GM19238 (cell line): ENCODE data around the gene TRAPPC10.

Experiments
- DNase-seq: peaks from one replicate; pipeline ENCODE4 v3.0.0; 2011; ENCODE audit warnings: low spot score; ENCODE audit not compliant: insufficient read length

The TRAPPC10 gene

GRCh38 chr21:44065428-44065827 is 53.3 kb downstream of the TRAPPC10 start:
- no peak for DNase-seq

DNA sequence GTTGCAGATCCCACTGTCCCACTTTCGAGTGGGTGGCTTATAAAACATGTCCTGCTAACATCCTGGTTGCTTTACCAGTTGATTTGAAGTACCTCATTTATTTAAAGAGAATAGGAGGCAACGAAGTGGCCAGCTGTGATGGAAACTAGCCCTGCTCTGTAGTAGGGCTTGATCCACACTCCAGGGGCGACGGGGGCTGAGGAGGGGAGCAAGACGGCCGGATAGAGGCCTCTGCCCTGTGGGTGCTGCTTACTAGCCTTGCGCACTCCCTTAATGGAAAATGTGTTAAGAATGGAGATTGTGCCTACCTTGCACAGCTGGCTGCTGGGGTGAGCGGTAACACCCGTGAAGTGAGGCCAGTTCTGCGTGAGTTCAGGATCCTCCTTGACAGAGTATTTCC is 54.0 kb downstream of the TRAPPC10 start:
- DNase-seq = no peak

DNA sequence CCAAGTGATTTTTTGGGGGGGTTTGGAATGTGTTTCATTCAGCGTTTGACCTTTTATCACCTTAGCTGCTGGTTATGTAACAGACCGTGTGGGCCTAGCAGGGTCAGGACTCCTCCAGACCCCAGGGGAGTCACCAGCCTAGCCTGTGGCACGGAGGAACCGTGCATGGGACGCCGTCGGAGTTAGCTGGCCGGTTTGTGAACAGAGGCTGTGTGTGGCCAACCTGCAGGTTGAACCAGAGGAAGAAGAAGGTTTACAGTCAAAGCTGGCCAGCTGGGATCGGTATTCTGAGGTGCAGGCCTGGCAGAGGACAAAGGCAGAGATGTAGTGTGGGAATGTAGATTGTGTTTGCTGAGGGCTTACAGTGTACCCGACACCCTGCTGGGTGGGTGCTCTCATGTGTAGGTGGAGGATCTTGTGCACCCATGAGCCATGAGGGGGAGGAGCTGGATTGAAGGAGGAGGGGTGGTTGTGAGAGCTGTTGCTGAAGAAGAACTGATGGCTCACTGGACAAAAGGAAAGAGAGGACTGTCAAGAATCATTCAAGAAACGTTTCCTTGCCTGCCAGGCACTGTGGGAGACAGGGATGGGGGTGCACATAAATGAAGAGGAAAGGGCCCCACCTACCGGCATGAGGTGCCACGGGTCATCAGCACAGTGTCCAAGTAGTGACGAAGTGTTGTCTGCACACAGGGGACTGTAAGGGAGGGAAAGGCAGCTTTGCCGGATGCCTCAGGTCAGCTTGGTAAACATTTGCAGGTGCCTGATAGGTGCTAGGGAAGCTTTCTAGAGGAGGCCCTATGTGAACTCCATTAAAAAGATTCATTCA is 55.1 kb downstream of the TRAPPC10 start:
- no peak for DNase-seq

GRCh38 chr21:44070391-44070790 is 58.3 kb downstream of the TRAPPC10 start:
- DNase-seq = no peak

DNA sequence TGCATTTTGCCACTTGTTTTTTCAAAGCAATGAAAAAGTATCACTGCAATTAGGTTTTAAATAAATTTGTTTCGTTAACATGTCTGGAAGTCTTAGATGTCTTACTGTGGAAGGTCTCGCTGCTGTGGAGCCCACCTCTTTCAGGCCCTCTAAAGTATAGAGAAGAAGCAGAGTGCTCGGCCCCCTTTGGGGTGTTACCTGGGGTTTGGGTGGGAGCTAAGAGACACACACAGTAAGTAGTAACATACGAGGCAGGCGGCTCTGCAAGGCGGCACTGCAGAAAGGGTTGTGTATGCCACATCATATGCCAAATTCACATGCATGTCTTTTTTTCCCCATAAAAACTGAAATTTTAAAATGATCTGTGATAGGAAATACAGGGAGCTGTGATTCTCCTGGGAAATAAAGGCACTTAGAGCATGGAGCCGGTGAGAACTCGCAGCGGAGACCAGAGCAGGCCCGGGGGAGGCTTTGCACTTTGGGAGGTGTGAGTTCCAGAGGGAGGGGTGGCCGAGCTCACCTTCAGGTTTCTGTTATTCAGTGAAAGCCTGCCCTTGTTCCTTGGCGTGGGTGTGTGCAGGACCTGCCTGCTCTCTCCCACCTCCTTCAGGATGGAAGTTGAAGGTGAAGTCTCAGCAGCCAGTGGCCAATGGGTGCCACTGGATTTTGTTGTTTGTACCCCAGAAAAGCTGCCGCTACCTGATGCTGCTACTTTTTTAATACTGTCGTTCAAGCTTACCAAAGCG is 59.4 kb downstream of the TRAPPC10 start:
- DNase-seq = no peak

- no peak for DNase-seq
These were observed 60.0 kb downstream of the TRAPPC10 start for GRCh38 chr21:44072111-44072510.

DNA sequence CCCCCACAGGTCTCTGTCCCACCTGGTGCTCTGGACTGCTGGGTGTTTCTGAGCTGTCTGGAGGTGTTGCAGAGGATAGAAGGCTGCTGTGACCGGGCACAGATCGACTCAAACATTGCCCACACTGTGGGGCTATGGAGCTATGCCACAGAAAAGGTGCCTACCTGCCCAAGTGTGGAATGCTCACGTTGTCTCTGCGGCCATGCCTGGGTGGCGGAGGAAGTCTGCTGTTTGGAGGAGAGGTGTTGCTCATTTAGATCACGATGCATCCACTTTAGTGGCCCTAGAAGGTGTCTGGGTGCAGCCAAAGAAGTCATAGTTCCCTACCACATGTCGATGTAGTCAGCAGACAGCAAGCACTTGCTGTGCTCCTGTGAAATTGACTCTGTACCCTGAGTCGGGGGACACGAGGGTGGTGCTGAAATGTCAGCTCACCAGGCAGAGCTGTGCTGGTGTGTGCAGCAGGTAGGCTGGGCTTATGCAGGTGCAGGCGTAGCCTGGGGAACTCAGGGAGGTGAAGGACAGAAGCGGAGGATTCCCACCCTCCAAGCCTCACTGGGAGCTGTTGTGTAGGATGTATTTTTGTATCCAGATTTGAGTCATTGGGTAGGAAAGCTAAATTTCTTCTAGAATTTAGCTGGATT is 62.3 kb downstream of the TRAPPC10 start:
- DNase-seq = no peak

DNA sequence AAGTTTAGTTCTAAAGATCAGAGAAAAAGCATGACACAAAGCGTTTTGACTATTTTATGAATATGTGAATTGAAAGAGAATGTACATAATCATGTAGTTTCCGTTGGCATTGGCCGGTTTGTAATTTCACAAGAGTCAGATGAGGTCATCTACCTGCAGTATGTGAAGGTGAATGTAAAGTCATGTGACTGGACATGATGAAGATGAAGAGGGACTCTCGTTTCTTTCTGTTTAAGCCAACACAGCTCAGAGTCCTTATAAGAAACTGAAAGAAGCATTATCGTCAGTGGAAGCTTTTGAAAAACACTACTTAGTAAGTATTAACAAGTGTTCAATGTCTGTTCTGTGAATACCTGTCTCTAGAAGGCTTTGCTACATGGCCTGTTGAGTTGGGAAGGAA is 64.2 kb downstream of the TRAPPC10 start:
- DNase-seq = no peak

GRCh38 chr21:44078411-44078981 is 66.4 kb downstream of the TRAPPC10 start:
- no peak for DNase-seq

DNA sequence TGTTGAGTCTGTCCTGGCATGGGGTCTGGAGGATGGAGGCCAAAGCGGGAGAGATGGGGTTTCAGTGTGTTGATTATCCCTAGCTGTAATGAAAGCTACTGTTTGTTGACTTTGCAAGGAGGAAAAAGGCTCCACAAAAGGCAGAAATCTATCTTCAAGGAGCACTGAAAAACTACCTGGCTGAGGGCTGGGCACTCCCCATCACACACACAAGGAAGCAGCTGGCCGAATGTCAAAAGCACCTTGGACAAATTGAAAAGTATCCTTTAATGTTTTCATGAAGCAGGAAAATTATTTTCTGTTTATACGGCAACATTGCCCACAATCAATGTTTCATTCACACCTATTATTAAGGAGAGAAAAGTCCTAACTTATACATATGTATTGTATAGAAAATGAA is 67.3 kb downstream of the TRAPPC10 start:
- DNase-seq = no peak

GRCh38 chr21:44079846-44080245 is 67.7 kb downstream of the TRAPPC10 start:
- DNase-seq = no peak

DNA sequence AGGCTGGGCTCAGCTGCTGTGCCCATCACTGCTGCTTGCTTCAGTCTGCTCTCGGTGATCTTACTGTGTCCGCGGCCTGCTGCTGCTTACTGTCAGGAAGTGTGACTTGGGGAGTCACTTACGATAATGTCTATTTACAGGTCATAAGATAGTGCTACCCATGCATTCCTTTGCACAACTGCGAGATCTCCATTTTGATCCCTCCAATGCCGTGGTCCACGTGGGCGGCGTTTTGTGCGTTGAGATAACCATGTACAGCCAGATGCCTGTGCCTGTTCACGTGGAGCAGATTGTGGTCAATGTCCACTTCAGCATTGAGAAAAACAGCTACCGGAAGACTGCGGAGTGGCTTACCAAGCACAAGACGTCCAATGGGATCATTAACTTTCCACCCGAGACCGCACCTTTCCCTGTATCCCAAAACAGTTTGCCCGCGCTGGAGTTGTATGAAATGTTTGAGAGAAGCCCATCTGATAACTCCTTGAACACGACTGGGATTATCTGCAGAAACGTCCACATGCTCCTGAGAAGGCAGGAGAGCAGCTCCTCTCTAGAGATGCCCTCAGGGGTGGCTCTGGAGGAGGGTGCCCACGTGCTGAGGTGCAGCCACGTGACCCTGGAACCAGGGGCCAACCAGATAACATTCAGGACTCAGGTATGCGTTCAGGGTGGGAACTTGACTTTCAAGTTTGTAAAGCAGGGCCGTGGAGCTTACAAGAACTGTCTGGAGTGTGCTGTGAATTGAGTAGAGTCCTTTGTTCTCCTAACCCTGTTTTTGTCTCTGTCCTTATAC is 70.7 kb downstream of the TRAPPC10 start:
- DNase-seq = no peak

GRCh38 chr21:44083631-44084291 is 71.7 kb downstream of the TRAPPC10 start:
- DNase-seq = no peak

- DNase-seq = no peak
These were observed 72.6 kb downstream of the TRAPPC10 start for GRCh38 chr21:44084496-44085241.

DNA sequence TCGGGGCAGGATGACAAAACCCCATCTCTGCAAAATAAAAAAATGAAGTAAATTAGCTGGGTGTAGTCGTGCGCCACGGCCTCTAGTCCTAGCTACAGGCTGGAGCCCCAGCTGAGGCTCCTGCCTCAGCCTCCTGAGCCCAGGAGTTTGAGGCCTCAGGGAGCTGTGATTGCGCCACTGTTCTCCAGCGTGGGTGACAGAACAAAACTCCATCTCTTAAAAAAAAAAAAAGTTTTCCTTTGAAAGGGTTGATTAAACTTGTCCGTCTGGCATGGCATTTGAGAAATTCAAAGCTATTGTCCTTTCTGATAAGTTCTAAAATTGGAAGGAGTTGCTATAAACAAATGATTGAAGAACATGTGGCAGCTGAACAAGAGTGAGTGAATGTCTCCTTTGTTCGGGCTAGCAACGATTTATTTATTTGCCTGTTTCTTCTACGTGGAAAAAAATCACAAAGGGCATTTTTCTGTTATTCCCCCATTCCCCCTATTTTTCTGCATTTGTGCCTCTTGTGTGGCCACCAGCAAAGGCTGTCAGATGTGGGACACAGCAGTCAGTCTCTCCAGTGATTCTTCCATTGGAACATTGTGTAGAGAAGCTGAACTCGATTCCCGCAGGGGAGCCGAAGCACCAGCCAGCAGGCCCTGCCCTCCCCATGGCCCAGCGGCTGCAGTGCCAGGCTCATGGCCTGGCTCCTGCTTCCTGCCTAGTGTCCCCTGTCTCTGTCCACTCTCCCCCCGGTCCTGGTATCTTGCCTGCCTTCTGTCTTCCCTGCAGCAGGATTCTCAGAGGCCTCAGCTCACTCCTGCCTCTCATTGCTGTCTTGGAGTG is 73.6 kb downstream of the TRAPPC10 start:
- no peak for DNase-seq

DNA sequence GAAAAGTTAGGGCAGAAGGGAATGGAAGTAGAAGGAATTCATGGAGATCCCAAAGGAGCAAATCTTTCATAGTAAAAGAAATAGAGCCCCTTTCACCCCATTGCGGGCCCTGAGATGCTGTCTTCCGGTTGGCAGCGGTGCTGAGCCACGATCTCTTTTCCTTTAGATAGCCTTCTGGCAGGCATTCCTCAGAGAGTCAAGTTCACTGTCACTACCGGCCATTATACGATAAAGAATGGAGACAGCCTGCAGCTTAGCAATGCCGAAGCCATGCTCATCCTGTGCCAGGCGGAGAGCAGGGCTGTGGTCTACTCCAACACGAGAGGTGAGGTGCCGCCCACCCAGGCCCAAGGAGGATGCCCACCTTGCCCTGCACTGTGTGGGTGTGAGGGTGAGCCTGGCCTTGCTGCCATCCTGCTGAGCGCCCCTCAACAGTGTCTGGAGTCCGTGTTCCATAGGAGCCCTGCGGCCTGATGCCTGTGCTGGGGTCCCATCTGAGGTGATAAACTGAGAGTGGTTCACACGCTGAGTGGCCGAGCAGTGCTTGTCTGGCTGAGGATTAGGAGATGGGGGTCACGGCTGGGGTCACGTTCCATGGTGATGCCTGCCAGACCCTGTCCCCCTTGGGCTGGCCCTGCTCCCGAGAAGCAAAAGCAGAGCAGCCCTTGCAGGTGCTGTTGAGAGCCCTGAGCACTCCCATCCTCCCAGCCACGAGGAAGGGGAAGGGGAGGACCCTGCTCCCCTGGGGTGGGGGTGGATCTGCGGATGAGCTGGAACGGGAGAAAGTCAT is 74.7 kb downstream of the TRAPPC10 start:
- no peak for DNase-seq

DNA sequence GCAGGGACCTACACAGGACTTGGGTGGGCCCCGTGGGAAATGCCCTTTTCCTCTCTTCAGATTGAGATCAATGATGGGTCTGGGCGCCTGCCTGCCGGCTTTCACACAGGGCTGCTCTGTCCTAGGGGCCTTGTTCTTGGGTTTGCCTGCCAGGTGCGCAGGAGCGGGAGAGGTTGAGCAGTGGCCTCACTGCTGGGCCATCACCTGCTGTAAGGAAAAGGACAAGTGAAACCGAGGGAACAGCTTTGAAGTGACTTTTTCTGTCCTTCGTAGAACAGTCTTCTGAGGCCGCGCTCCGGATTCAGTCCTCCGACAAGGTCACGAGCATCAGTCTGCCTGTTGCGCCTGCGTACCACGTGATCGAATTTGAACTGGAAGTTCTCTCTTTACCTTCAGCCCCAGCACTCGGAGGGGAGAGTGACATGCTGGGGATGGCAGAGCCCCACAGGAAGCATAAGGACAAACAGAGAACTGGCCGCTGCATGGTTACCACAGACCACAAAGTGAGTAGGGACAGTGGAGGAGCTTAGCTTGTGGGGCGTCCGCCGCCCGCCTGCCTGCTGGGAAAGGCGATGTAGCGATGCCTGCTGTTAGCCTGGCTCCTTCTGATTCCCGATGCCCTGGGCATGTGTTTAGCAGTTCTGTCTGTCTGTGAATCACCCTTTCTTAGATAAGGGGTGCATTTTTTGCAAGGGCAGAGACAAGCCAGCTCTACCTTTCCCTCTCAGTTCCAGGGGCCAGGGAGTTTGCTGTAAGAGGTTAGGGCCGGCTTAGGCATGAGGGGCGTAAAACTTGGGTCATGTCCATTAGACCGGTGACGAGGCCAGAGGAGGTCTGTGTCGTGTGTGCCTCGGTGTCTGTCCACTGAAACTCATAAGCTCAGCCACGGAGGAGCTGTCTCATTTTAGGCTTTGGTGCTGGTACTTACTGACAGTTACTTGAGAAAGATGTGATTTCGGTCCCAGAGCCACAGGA is 75.6 kb downstream of the TRAPPC10 start:
- no peak for DNase-seq
